H9 (cell line): ENCODE data around the gene SIKE1. TPM values are rescaled to one million over a fixed set of nuclear protein-coding genes. Genes with fewer than 3 reads are reported as not detected.

Experiments used
- DNase-seq: peaks from one replicate; pipeline ENCODE4 v3.0.0-alpha.2; 2017
- H2AFZ ChIP-seq: one replicate; pipeline ENCODE4 v1.6.1; 2013; ENCODE audit warnings: mild to moderate bottlenecking, low read length, control low read depth, moderate library complexity
- H2AK5ac ChIP-seq: 2 replicates; pipeline ENCODE4 v1.6.1; 2013; ENCODE audit warnings: low read length, control low read depth, mixed read lengths; ENCODE audit not compliant: insufficient read length
- H2BK120ac ChIP-seq: one replicate; pipeline ENCODE4 v1.6.1; 2013; ENCODE audit warnings: low read depth, mild to moderate bottlenecking, low read length, control low read depth, inconsistent platforms; ENCODE audit not compliant: poor library complexity, severe bottlenecking
- H2BK12ac ChIP-seq: 2 replicates; pipeline ENCODE4 v1.6.1; 2013; ENCODE audit warnings: low read length, control low read depth, mixed read lengths, low read depth; ENCODE audit not compliant: insufficient read length
- H2BK15ac ChIP-seq: 2 replicates; pipeline ENCODE4 v1.6.1; 2013; ENCODE audit warnings: low read depth, low read length, control low read depth
- H2BK20ac ChIP-seq: one replicate; pipeline ENCODE4 v1.6.1; 2013; ENCODE audit warnings: low read depth, mild to moderate bottlenecking, low read length, control low read depth, inconsistent platforms; ENCODE audit not compliant: poor library complexity, severe bottlenecking
- H2BK5ac ChIP-seq: 2 replicates; pipeline ENCODE4 v1.6.1; 2013; ENCODE audit warnings: low read length, control low read depth, mixed read lengths; ENCODE audit not compliant: insufficient read length
- H3K14ac ChIP-seq: 2 replicates; pipeline ENCODE4 v1.6.1; 2013; ENCODE audit warnings: low read length, control low read depth; ENCODE audit not compliant: insufficient read depth
- H3K18ac ChIP-seq: 2 replicates; pipeline ENCODE4 v1.6.1; 2013; ENCODE audit warnings: low read depth, mild to moderate bottlenecking, mixed read lengths, low read length, control low read depth; ENCODE audit not compliant: insufficient read length
- H3K23ac ChIP-seq: 2 replicates; pipeline ENCODE4 v1.6.1; 2013; ENCODE audit warnings: low read length, control low read depth, mixed read lengths, low read depth; ENCODE audit not compliant: insufficient read length
- H3K23me2 ChIP-seq: 2 replicates; pipeline ENCODE4 v1.6.1; 2013; ENCODE audit warnings: low read depth, mild to moderate bottlenecking, mixed read lengths, low read length, control low read depth; ENCODE audit not compliant: insufficient read length, poor library complexity, severe bottlenecking
- H3K27ac ChIP-seq: 2 replicates; pipeline ENCODE4 v1.5.1; 2013; ENCODE audit warnings: low read length, control low read depth, mixed read lengths, low read depth; ENCODE audit not compliant: insufficient read length
- H3K27me3 ChIP-seq: 2 replicates; pipeline ENCODE4 v1.6.1; 2013; ENCODE audit warnings: low read length, control low read depth, inconsistent platforms; ENCODE audit not compliant: insufficient read depth
- H3K4ac ChIP-seq: 2 replicates; pipeline ENCODE4 v1.6.1; 2013; ENCODE audit warnings: low read depth, mild to moderate bottlenecking, control low read depth, inconsistent platforms, low read length, moderate library complexity
- H3K4me1 ChIP-seq: 2 replicates; pipeline ENCODE4 v1.6.1; 2013; ENCODE audit warnings: low read length, control low read depth, inconsistent platforms; ENCODE audit not compliant: insufficient read depth
- H3K4me2 ChIP-seq: 2 replicates; pipeline ENCODE4 v1.6.1; 2013; ENCODE audit warnings: low read length, control low read depth, mixed read lengths; ENCODE audit not compliant: insufficient read length, insufficient read depth
- H3K56ac ChIP-seq: 2 replicates; pipeline ENCODE4 v1.6.1; 2013; ENCODE audit warnings: low read depth, mild to moderate bottlenecking, mixed read lengths, low read length, control low read depth; ENCODE audit not compliant: insufficient read length
- H3K79me1 ChIP-seq: 2 replicates; pipeline ENCODE4 v1.6.1; 2013; ENCODE audit warnings: low read depth, mild to moderate bottlenecking, moderate library complexity, low read length, control low read depth, inconsistent platforms; ENCODE audit not compliant: insufficient read depth, poor library complexity, severe bottlenecking
- H3K79me2 ChIP-seq: 2 replicates; pipeline ENCODE4 v1.6.1; 2013; ENCODE audit warnings: low read length, control low read depth, inconsistent platforms; ENCODE audit not compliant: insufficient read depth
- H3K9ac ChIP-seq: 2 replicates; pipeline ENCODE4 v1.6.1; 2013; ENCODE audit warnings: low read length, control low read depth, mixed read lengths; ENCODE audit not compliant: insufficient read length; ENCODE audit errors: extremely low read depth
- H3K9me3 ChIP-seq: one replicate; pipeline ENCODE4 v1.6.1; 2013; ENCODE audit warnings: low read depth, low read length, inconsistent platforms; ENCODE audit not compliant: control insufficient read depth
- H3T11ph ChIP-seq: one replicate; pipeline ENCODE4 v1.6.1; 2013; ENCODE audit warnings: mild to moderate bottlenecking, low read length, control low read depth, inconsistent platforms
- H4K20me1 ChIP-seq: one replicate; pipeline ENCODE4 v1.6.1; 2013; ENCODE audit not compliant: control insufficient read depth, insufficient read length, insufficient read depth
- H4K5ac ChIP-seq: 2 replicates; pipeline ENCODE4 v1.6.1; 2013; ENCODE audit warnings: low read depth, mild to moderate bottlenecking, mixed read lengths, low read length, control low read depth; ENCODE audit not compliant: insufficient read length
- H4K8ac ChIP-seq: replicated peaks from 2 replicates; pipeline ENCODE4 v1.6.1; 2013; ENCODE audit warnings: low read length, control low read depth, mixed read lengths, low read depth; ENCODE audit not compliant: insufficient read length
- H4K91ac ChIP-seq: 2 replicates; pipeline ENCODE4 v1.6.1; 2013; ENCODE audit warnings: low read depth, mild to moderate bottlenecking, moderate library complexity, mixed read lengths, low read length, control low read depth; ENCODE audit not compliant: insufficient read length
- H3K27ac Mint-ChIP-seq, 3 experiments: 2 replicates in 2 of 3; 3 replicates in 1 of 3; pipeline ENCODE4 v1.8.0; 2020 to 2021; ENCODE audit warnings: mixed read lengths in 3 of 3, mild to moderate bottlenecking in 1 of 3, moderate library complexity in 1 of 3
- H3K27me3 Mint-ChIP-seq: 2 replicates; pipeline ENCODE4 v1.8.0; 2021; ENCODE audit warnings: low read depth, mild to moderate bottlenecking, moderate library complexity, mixed read lengths
- H3K36me3 Mint-ChIP-seq, 3 experiments: 2 replicates in 2 of 3; 3 replicates in 1 of 3; pipeline ENCODE4 v1.8.0; 2020 to 2021; ENCODE audit warnings: low read depth in 3 of 3, mixed read lengths in 3 of 3; ENCODE audit not compliant: insufficient read depth in 1 of 3
- H3K4me1 Mint-ChIP-seq, 2 experiments: 2 replicates each; pipeline ENCODE4 v1.8.0; 2020; ENCODE audit warnings: mixed read lengths in 2 of 2
- H3K4me3 Mint-ChIP-seq, 2 experiments: 2 replicates in 1 of 2; 3 replicates in 1 of 2; pipeline ENCODE4 v1.8.0; 2020 to 2021; ENCODE audit warnings: mild to moderate bottlenecking in 2 of 2, mixed read lengths in 2 of 2, moderate library complexity in 1 of 2
- H3K9me3 Mint-ChIP-seq, 2 experiments: 2 replicates in 1 of 2; 3 replicates in 1 of 2; pipeline ENCODE4 v1.8.0; 2020; ENCODE audit warnings: mild to moderate bottlenecking in 2 of 2, mixed read lengths in 2 of 2, moderate library complexity in 1 of 2
- total RNA-seq: library from RNA; stranded (reverse); gene quantifications from 2 replicates; pipeline ENCODE4 v1.2.1, GENCODE V29; 2021
- TF ChIP-seq, protein P1 (sequence below): fragments of 200-600 bp; sonication (generic); conservative IDR thresholded peaks from 3 replicates; pipeline ENCODE4 v1.8.0; 2021; ENCODE audit warnings: antibody characterized with exemption, mild to moderate bottlenecking

SIKE1 gene
- total RNA-seq, 1 experiment from 2014 or later: 75.3 TPM

DNA sequence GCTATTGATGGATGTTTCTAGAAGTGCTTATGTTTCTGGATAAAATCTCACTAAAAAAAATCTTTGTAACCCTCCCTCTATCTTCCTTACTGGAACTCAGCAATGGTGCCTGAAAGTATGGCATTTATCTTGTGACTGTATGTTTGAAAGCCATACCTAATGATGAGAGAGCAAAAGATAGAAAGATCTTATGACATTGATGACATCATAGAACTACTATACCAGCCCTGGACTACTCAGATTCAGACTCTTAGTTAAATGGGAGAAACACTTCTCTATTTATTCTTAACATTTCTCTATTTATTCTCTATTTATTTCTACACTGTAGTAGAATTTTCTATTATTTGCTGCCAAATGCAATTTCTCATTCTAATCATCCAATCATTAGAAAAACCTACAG lies 41.5 kb upstream of the SIKE1 start:
- no peak overlapping the region for H3K4me2 ChIP-seq
- H3K79me2 ChIP-seq: no peaks in the 10 kb centered on the region
- no peak overlapping the region for H2BK15ac ChIP-seq
- no peak overlapping the region for H2BK120ac ChIP-seq
- H2BK5ac ChIP-seq: no peak overlapping the region
- H3K18ac ChIP-seq: no peak overlapping the region
- H4K20me1 ChIP-seq: no peaks in the 10 kb centered on the region
- DNase-seq: no peak
- no peak overlapping the region for H4K8ac ChIP-seq
- H3K23me2 ChIP-seq: no peaks in the 10 kb centered on the region
- no peak overlapping the region for H2BK20ac ChIP-seq
- H3K4me1 ChIP-seq: no peaks in the 10 kb centered on the region
- TF ChIP-seq, protein P1, sequence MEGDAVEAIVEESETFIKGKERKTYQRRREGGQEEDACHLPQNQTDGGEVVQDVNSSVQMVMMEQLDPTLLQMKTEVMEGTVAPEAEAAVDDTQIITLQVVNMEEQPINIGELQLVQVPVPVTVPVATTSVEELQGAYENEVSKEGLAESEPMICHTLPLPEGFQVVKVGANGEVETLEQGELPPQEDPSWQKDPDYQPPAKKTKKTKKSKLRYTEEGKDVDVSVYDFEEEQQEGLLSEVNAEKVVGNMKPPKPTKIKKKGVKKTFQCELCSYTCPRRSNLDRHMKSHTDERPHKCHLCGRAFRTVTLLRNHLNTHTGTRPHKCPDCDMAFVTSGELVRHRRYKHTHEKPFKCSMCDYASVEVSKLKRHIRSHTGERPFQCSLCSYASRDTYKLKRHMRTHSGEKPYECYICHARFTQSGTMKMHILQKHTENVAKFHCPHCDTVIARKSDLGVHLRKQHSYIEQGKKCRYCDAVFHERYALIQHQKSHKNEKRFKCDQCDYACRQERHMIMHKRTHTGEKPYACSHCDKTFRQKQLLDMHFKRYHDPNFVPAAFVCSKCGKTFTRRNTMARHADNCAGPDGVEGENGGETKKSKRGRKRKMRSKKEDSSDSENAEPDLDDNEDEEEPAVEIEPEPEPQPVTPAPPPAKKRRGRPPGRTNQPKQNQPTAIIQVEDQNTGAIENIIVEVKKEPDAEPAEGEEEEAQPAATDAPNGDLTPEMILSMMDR: no peak
- H2AFZ ChIP-seq: no peak overlapping the region
- no peak overlapping the region for H4K91ac ChIP-seq
- no peak overlapping the region for H3K9ac ChIP-seq
- H3K4ac ChIP-seq: no peak overlapping the region
- no peak overlapping the region for H4K5ac ChIP-seq
- H3K14ac ChIP-seq: no peak overlapping the region
- no peak overlapping the region for H3K56ac ChIP-seq
- no peak overlapping the region for H3K23ac ChIP-seq
- Mint-ChIP-seq H3K9me3 (peaks cover 29 to 35% of the 10 kb centered on the region in 2 experiments), H3K27ac (no peak overlapping the region), H3K4me3 (no peak overlapping the region), H3K4me1 (no peaks in the 10 kb centered on the region), H3K27me3 (peaks cover 1% of the 10 kb centered on the region; the same call in 1 of the 2 replicates), H3K36me3 (peaks cover 8 to 18% (median 13%) of the 10 kb centered on the region in 3 experiments)
- H3T11ph ChIP-seq: no peak overlapping the region
- H3K27me3 ChIP-seq: no peaks in the 10 kb centered on the region
- H3K79me1 ChIP-seq: no peaks in the 10 kb centered on the region
- H3K9me3 ChIP-seq: no peaks in the 10 kb centered on the region
- H3K27ac ChIP-seq: no peak overlapping the region
- H2AK5ac ChIP-seq: no peak overlapping the region
- H2BK12ac ChIP-seq: no peak overlapping the region
